CD4-positive, alpha-beta T cell (primary cell): ENCODE measurements around the gene MSI2. TPM values are rescaled to one million over a fixed set of nuclear protein-coding genes. Genes with fewer than 3 reads are reported as not detected.

Source experiments
- ATAC-seq: fragments of 200-7000 bp; cut with Tn5 transposase; one replicate; pipeline ENCODE4 v1.10.0; 2022; ENCODE audit warnings: mild to moderate bottlenecking; ENCODE audit not compliant: poor library complexity
- CTCF ChIA-PET: fragments of 350-600 bp; sonication (Branson Sonifier 250); formaldehyde crosslinking; loops from one replicate; lab custom pipeline; 2021; ENCODE audit warnings: antibody characterized with exemption, inconsistent platforms; lab: Charles Lee
- POLR2A ChIA-PET: fragments of 350-600 bp; sonication (Branson Sonifier 250); formaldehyde crosslinking; loops from one replicate; lab custom pipeline; 2021; ENCODE audit warnings: antibody characterized with exemption, inconsistent platforms; lab: Charles Lee
- DNase-seq, 14 experiments: peaks; one replicate each; pipeline ENCODE4 v3.0.0-alpha.2; 2013 to 2020; ENCODE audit warnings: mixed read lengths in 2 of 14
- H3K27ac ChIP-seq, 2 donors: one replicate each; pipeline versions ENCODE4 v1.5.1 to v1.7.0; 2013; ENCODE audit warnings: low read length in 2 of 2, low read depth in 1 of 2, mild to moderate bottlenecking in 1 of 2
- H3K27me3 ChIP-seq, 2 experiments: 1 replicate in 1 of 2; 2 replicates in 1 of 2; pipeline versions ENCODE4 v1.6.1 to v1.7.0; 2013; ENCODE audit warnings: low read length in 2 of 2, control low read depth in 1 of 2, mild to moderate bottlenecking in 1 of 2, moderate library complexity in 1 of 2; ENCODE audit not compliant: insufficient read depth in 2 of 2, control insufficient read depth in 1 of 2
- H3K36me3 ChIP-seq: one replicate; pipeline ENCODE4 v1.6.1; 2013; ENCODE audit warnings: low read length, control low read depth; ENCODE audit not compliant: insufficient read depth
- H3K4me1 ChIP-seq: one replicate; pipeline ENCODE4 v1.6.1; 2013; ENCODE audit warnings: low read length, control low read depth; ENCODE audit not compliant: insufficient read depth
- H3K4me3 ChIP-seq: one replicate; pipeline ENCODE4 v1.5.1; 2013; ENCODE audit warnings: mild to moderate bottlenecking, low read length, moderate library complexity
- H3K9me3 ChIP-seq, 2 experiments: 1 replicate in 1 of 2; 2 replicates in 1 of 2; pipeline versions ENCODE4 v1.6.1 to v1.7.0; 2013; ENCODE audit warnings: low read length in 2 of 2, mild to moderate bottlenecking in 2 of 2, control low read depth in 1 of 2, moderate library complexity in 1 of 2; ENCODE audit not compliant: control insufficient read depth in 1 of 2, insufficient read depth in 1 of 2
- H3K27ac Mint-ChIP-seq: one replicate; pipeline ENCODE4 v1.8.0; 2020; ENCODE audit warnings: mixed read lengths
- H3K27me3 Mint-ChIP-seq: one replicate; pipeline ENCODE4 v1.8.0; 2021; ENCODE audit warnings: mixed read lengths
- H3K36me3 Mint-ChIP-seq: one replicate; pipeline ENCODE4 v1.8.0; 2021; ENCODE audit warnings: low read depth, mixed read lengths
- H3K4me1 Mint-ChIP-seq: one replicate; pipeline ENCODE4 v1.8.0; 2021; ENCODE audit warnings: low read depth, mixed read lengths
- H3K4me3 Mint-ChIP-seq: one replicate; pipeline ENCODE4 v1.8.0; 2020; ENCODE audit warnings: mild to moderate bottlenecking, mixed read lengths
- H3K9me3 Mint-ChIP-seq: one replicate; pipeline ENCODE4 v1.8.0; 2020; ENCODE audit warnings: mixed read lengths
- intact Hi-C, 2 experiments: fragments of 100-400 bp; cut with DNase I in 1 of 2; cut with micrococcal nuclease in 1 of 2; formaldehyde crosslinking; loops; one replicate each; pipeline versions ENCODE4 v1.15.1 to v1.9.0; 2023 to 2025; cut with DNase I, micrococcal nuclease
- total RNA-seq, 174 experiments: library from RNA in 2 of 174; stranded (reverse) in 2 of 174; gene quantifications; one replicate each; pipeline ENCODE4 v1.2.3 and lab custom pipeline; 2021 to 2026
- TF ChIP-seq, protein P1 (sequence below): fragments of 200-600 bp; IDR thresholded peaks from one replicate; pipeline ENCODE4 v1.8.0; 2022; ENCODE audit warnings: antibody characterized with exemption, mild to moderate bottlenecking

Gene MSI2
- total RNA-seq, 2 experiments from 2014 or later, result 129 to 132 TPM

DNA sequence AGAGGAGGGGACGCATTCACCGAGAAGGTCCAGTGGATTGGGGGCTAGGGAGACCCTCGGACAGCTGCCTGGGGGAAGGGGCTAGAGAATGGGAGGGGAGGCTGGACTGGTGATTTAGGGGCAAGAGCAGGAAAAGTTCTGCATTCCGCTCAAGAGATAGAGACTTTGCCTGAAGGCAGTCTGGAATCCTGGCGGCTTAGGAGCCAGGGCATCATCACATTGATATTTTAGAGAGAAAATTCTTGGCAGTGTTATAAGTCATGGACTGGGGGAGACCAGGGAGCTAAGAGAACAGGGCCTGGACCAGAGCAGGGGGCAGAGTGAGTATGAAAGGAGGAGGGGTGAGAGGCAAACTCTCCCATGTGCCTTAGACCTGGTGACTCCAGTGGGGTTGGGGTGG lies 35.8 kb downstream of the MSI2 start:
- intact Hi-C loops, result no loop called here
- TF ChIP-seq, protein P1, sequence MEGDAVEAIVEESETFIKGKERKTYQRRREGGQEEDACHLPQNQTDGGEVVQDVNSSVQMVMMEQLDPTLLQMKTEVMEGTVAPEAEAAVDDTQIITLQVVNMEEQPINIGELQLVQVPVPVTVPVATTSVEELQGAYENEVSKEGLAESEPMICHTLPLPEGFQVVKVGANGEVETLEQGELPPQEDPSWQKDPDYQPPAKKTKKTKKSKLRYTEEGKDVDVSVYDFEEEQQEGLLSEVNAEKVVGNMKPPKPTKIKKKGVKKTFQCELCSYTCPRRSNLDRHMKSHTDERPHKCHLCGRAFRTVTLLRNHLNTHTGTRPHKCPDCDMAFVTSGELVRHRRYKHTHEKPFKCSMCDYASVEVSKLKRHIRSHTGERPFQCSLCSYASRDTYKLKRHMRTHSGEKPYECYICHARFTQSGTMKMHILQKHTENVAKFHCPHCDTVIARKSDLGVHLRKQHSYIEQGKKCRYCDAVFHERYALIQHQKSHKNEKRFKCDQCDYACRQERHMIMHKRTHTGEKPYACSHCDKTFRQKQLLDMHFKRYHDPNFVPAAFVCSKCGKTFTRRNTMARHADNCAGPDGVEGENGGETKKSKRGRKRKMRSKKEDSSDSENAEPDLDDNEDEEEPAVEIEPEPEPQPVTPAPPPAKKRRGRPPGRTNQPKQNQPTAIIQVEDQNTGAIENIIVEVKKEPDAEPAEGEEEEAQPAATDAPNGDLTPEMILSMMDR, result no peak
- no peak for ATAC-seq
- Mint-ChIP-seq H3K9me3 (no peaks in the 10 kb centered on the region), H3K36me3 (peaks cover 68% of the 10 kb centered on the region), H3K4me3 (no peak overlapping the region), H3K27me3 (no peaks in the 10 kb centered on the region), H3K27ac (peak overlapping the region; percentile 22), H3K4me1 (peaks cover 70% of the 10 kb centered on the region)
- H3K4me1 ChIP-seq, result peaks cover 12% of the 10 kb centered on the region
- no peak overlapping the region for H3K27ac ChIP-seq
- ChIA-PET CTCF (interaction anchor here (2.5 kb wide), 1 partner anchor 49 kb away, joined by 10 read pairs; no protein-coding TSS in a partner anchor), POLR2A (no interaction called here)
- DNase-seq, result no peak
- H3K36me3 ChIP-seq, result peaks cover 22% of the 10 kb centered on the region
- H3K9me3 ChIP-seq, result no peaks in the 10 kb centered on the region
- no peaks in the 10 kb centered on the region for H3K27me3 ChIP-seq
- H3K4me3 ChIP-seq, result no peak overlapping the region

DNA sequence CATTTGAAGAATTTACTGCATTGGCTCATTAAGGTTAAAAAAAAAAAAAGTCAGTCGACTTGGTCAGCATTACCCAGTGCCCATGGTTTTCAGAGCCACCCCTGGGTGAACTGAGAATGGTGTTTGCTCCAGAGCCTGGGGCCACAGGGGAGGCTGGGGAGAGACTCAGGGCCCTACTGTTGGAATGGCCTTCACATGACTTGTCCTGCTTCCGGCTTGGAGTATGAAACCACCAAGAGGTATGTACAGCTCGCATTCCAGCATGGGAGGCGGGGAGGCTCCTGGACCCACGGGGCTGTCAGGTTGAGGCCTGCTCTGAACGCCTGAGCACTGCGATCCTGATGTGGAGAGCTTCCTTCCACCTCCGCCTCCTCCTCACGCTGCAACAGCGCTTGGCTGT lies 36.8 kb downstream of the MSI2 start:
- Mint-ChIP-seq H3K27ac (no peak overlapping the region), H3K4me1 (peaks cover 68% of the 10 kb centered on the region), H3K4me3 (no peak overlapping the region), H3K9me3 (no peaks in the 10 kb centered on the region), H3K36me3 (peaks cover 69% of the 10 kb centered on the region), H3K27me3 (no peaks in the 10 kb centered on the region)
- Histone ChIP-seq H3K4me3 (no peak overlapping the region), H3K27me3 (no peaks in the 10 kb centered on the region), H3K27ac (no peak overlapping the region), H3K9me3 (no peaks in the 10 kb centered on the region), H3K4me1 (peaks cover 7% of the 10 kb centered on the region), H3K36me3 (peaks cover 23% of the 10 kb centered on the region)
- DNase-seq (no peak), ATAC-seq (no peak)
- intact Hi-C loops, result no loop called here
- ChIA-PET POLR2A (no interaction called here), CTCF (interaction anchor here (2.5 kb wide), 1 partner anchor 50 kb away, joined by 10 read pairs; no protein-coding TSS in a partner anchor)
- TF ChIP-seq, protein P1, result no peak

DNA sequence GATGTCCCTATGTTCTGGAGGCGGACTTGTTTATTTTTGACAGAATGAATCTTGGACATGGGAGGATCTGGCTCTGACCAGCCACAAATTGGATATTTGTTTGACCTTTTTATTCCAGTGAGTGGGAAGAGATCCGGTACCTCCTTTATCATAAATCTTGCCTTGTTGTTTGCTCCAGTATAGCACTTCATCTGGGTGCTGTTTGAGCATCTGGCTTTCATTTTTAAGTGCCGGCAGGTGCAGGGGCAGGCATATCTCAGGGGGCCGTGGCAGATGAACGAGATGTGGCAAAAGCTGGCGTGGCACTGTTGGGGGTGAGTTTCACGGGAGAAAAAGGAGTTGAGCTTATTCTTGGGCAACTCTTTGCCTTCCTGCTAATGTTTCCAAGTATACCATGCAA lies 37.8 kb downstream of the MSI2 start:
- CTCF ChIA-PET, result interaction anchor here (4.2 kb wide), 1 partner anchor 51 kb away, joined by 12 read pairs; no protein-coding TSS in a partner anchor

More for the DNA sequence above, 37.8 kb downstream of the MSI2 start:
- peaks cover 74% of the 10 kb centered on the region for H3K36me3 Mint-ChIP-seq
- Histone ChIP-seq H3K9me3 (no peaks in the 10 kb centered on the region), H3K27me3 (no peaks in the 10 kb centered on the region), H3K36me3 (peaks cover 26% of the 10 kb centered on the region), H3K4me3 (no peak overlapping the region), H3K27ac (no peak overlapping the region), H3K4me1 (peaks cover 7% of the 10 kb centered on the region)
- H3K27ac Mint-ChIP-seq, result peak overlapping the region; percentile 5
- no peaks in the 10 kb centered on the region for H3K9me3 Mint-ChIP-seq
- ATAC-seq, result no peak
- H3K27me3 Mint-ChIP-seq, result no peaks in the 10 kb centered on the region
- peak overlapping the region; percentile 31 for H3K4me3 Mint-ChIP-seq
- TF ChIP-seq, protein P1, result no peak
- no peak for DNase-seq
- peaks cover 62% of the 10 kb centered on the region for H3K4me1 Mint-ChIP-seq
- POLR2A ChIA-PET, result no interaction called here
- intact Hi-C loops, result no loop called here
